HepG2 (cell line): Measurements from ENCODE around the gene UPB1. TPM values are rescaled to one million over a fixed set of nuclear protein-coding genes. Genes with fewer than 3 reads are reported as not detected.

Experiments used
- GATAD2A ChIP-seq: IDR thresholded peaks from 2 replicates; pipeline ENCODE4 v1.6.1; 2016
- GZF1 ChIP-seq: sonication (generic); formaldehyde crosslinking; IDR thresholded peaks from 2 replicates; pipeline ENCODE4 v1.5.1; 2020; ENCODE audit warnings: mild to moderate bottlenecking, missing genetic modification reagents
- HHEX ChIP-seq: IDR thresholded peaks from 2 replicates; pipeline ENCODE4 v1.6.1; 2016; ENCODE audit warnings: control low read depth
- KAT7 ChIP-seq: IDR thresholded peaks from 2 replicates; pipeline ENCODE4 v1.6.1; 2018; ENCODE audit warnings: borderline replicate concordance, missing compliant biosample characterization
- KMT2B ChIP-seq: IDR thresholded peaks from 2 replicates; pipeline ENCODE4 v1.6.1; 2016; ENCODE audit warnings: missing genetic modification reagents, missing compliant biosample characterization
- MTA1 ChIP-seq: sonication (generic); formaldehyde crosslinking; IDR thresholded peaks from 2 replicates; pipeline ENCODE4 v1.4.0; 2020; ENCODE audit warnings: missing genetic modification reagents, mild to moderate bottlenecking, borderline replicate concordance
- NR0B2 ChIP-seq: sonication (generic); formaldehyde crosslinking; IDR thresholded peaks from 2 replicates; pipeline ENCODE4 v1.4.0; 2020; ENCODE audit warnings: mild to moderate bottlenecking, missing genetic modification reagents
- NR2F6 ChIP-seq, 2 experiments: IDR thresholded peaks; 2 replicates each; pipeline ENCODE4 v1.6.1; 2016; ENCODE audit warnings: antibody characterized with exemption in 1 of 2, mild to moderate bottlenecking in 1 of 2
- PHF8 ChIP-seq: sonication (generic); formaldehyde crosslinking; IDR thresholded peaks from 2 replicates; pipeline ENCODE4 v1.5.0; 2020; ENCODE audit warnings: missing genetic modification reagents
- RNF2 ChIP-seq: fragments of 450-650 bp; conservative IDR thresholded peaks from 2 replicates; pipeline ENCODE4 v1.6.1; 2016; ENCODE audit warnings: low read depth
- ZFP1 ChIP-seq: IDR thresholded peaks from 2 replicates; pipeline ENCODE4 v1.6.1; 2016
- ZNF292 ChIP-seq: sonication (generic); formaldehyde crosslinking; IDR thresholded peaks from 2 replicates; pipeline ENCODE4 v1.8.1; 2022; ENCODE audit warnings: mild to moderate bottlenecking, low read depth, missing genetic modification reagents, borderline replicate concordance
- ZNF30 ChIP-seq: sonication (generic); formaldehyde crosslinking; IDR thresholded peaks from 2 replicates; pipeline ENCODE4 v1.5.0; 2020; ENCODE audit warnings: mild to moderate bottlenecking, missing genetic modification reagents
- ZNF430 ChIP-seq: sonication (generic); formaldehyde crosslinking; IDR thresholded peaks from 2 replicates; pipeline ENCODE4 v1.9.0; 2021; ENCODE audit warnings: mild to moderate bottlenecking, missing genetic modification reagents
- ZNF460 ChIP-seq: sonication (generic); formaldehyde crosslinking; IDR thresholded peaks from 2 replicates; pipeline ENCODE4 v1.5.1; 2020; ENCODE audit warnings: missing genetic modification reagents, mild to moderate bottlenecking, borderline replicate concordance
- ZNF501 ChIP-seq: sonication (generic); formaldehyde crosslinking; IDR thresholded peaks from 2 replicates; pipeline ENCODE4 v1.5.1; 2020; ENCODE audit warnings: mild to moderate bottlenecking, moderate library complexity, missing genetic modification reagents
- ZNF564 ChIP-seq: sonication (generic); formaldehyde crosslinking; IDR thresholded peaks from 2 replicates; pipeline ENCODE4 v1.8.1; 2023; ENCODE audit warnings: mild to moderate bottlenecking, missing genetic modification reagents
- ZNF777 ChIP-seq: sonication (generic); formaldehyde crosslinking; IDR thresholded peaks from 2 replicates; pipeline ENCODE4 v1.4.0; 2020; ENCODE audit warnings: missing genetic modification reagents
- ZNF792 ChIP-seq: IDR thresholded peaks from 2 replicates; pipeline ENCODE4 v1.6.1; 2016
- ZNF800 ChIP-seq: sonication (generic); formaldehyde crosslinking; IDR thresholded peaks from 2 replicates; pipeline ENCODE4 v1.4.0; 2020; ENCODE audit warnings: missing genetic modification reagents
- ZSCAN31 ChIP-seq: sonication (generic); formaldehyde crosslinking; IDR thresholded peaks from 2 replicates; pipeline ENCODE4 v1.5.0; 2020; ENCODE audit warnings: low read depth, mild to moderate bottlenecking, missing genetic modification reagents
- polyA plus RNA-seq, 8 experiments: library from polyadenylated mRNA; depleted of rRNA in 3 of 8; stranded (reverse) in 7 of 8; unstranded in 1 of 8; fragments of >200 nt; fragmentation: Illumina TruSeq in 4 of 8; extraction: Trizol in 4 of 8; gene quantifications; 2 replicates each; pipeline versions ENCODE4 v1.2.1 to v1.2.3, GENCODE V29; 2011 to 2016; ENCODE audit warnings: low read depth in 4 of 8, missing spikeins in 1 of 8, mixed read lengths in 1 of 8; ENCODE audit not compliant: insufficient read depth in 1 of 8
- total RNA-seq, 5 experiments: library from RNA; depleted of rRNA; stranded (reverse); fragments of >200 nt; fragmentation: Illumina TruSeq; extraction: Trizol; gene quantifications; 2 replicates each; pipeline ENCODE4 v1.2.3, GENCODE V29; 2016; ENCODE audit warnings: low read depth in 1 of 5
- TF ChIP-seq, protein P1 (sequence below): sonication (generic); formaldehyde crosslinking; IDR thresholded peaks from 2 replicates; pipeline ENCODE4 v1.5.1; 2020; ENCODE audit warnings: mild to moderate bottlenecking, moderate library complexity, missing genetic modification reagents
- TF ChIP-seq, protein P2 (sequence below): sonication (generic); formaldehyde crosslinking; conservative IDR thresholded peaks from 2 replicates; pipeline ENCODE4 v1.8.1; 2023; ENCODE audit warnings: missing genetic modification reagents
- TF ChIP-seq, protein P3 (sequence below): IDR thresholded peaks from 2 replicates; pipeline ENCODE4 v1.6.1; 2016; ENCODE audit warnings: low read depth, borderline replicate concordance
- TF ChIP-seq, protein P4 (sequence below): sonication (generic); formaldehyde crosslinking; IDR thresholded peaks from 2 replicates; pipeline ENCODE4 v1.5.0; 2020; ENCODE audit warnings: mild to moderate bottlenecking, missing genetic modification reagents, moderate library complexity

UPB1 gene
- total and polyA plus RNA-seq, 2 of the 13 experiments (the other 11 are each of a cell fraction or from before 2014, with no cell fraction given), result 0.38 to 1.2 TPM

DNA sequence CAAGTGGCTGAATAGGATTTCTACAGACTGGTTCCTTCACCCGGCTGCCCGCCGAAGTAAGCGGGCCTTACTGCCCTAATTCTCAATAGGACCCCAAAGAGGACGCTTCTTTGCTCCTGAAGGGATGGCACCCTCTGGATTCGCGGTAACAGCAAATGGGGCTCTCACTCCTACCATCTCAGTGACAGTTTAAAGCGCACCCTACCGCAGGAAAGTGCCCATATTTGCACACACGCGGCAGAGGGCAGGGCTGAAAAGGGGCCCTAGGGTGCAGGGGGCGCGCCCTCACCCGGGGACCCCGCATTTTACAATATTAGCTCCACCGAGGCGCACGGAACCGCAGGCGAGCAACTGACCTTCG, 985 bp upstream of the UPB1 start (continued):
- TF ChIP-seq, protein P1, sequence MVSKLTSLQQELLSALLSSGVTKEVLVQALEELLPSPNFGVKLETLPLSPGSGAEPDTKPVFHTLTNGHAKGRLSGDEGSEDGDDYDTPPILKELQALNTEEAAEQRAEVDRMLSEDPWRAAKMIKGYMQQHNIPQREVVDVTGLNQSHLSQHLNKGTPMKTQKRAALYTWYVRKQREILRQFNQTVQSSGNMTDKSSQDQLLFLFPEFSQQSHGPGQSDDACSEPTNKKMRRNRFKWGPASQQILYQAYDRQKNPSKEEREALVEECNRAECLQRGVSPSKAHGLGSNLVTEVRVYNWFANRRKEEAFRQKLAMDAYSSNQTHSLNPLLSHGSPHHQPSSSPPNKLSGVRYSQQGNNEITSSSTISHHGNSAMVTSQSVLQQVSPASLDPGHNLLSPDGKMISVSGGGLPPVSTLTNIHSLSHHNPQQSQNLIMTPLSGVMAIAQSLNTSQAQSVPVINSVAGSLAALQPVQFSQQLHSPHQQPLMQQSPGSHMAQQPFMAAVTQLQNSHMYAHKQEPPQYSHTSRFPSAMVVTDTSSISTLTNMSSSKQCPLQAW (CRISPR knock-in tag), result 0 out of 2 replicates have a peak, but pooled peaks have one; percentile 31
- no peak for TF ChIP-seq ZNF501 (CRISPR knock-in tag)
- TF ChIP-seq ZNF292 (CRISPR knock-in tag), result peak; percentile 9; the same call in 1 of the 2 replicates
- peak; percentile 31; the same call in 1 of the 2 replicates for TF ChIP-seq NR2F6 (IDR thresholded peaks at IDR 0.05)
- TF ChIP-seq NR2F6 (CRISPR knock-in tag; IDR thresholded peaks at IDR 0.05), result peak; percentile 20; the same call in 1 of the 2 replicates
- TF ChIP-seq, protein P2, sequence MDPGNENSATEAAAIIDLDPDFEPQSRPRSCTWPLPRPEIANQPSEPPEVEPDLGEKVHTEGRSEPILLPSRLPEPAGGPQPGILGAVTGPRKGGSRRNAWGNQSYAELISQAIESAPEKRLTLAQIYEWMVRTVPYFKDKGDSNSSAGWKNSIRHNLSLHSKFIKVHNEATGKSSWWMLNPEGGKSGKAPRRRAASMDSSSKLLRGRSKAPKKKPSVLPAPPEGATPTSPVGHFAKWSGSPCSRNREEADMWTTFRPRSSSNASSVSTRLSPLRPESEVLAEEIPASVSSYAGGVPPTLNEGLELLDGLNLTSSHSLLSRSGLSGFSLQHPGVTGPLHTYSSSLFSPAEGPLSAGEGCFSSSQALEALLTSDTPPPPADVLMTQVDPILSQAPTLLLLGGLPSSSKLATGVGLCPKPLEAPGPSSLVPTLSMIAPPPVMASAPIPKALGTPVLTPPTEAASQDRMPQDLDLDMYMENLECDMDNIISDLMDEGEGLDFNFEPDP (CRISPR knock-in tag), result no peak
- TF ChIP-seq, protein P3, sequence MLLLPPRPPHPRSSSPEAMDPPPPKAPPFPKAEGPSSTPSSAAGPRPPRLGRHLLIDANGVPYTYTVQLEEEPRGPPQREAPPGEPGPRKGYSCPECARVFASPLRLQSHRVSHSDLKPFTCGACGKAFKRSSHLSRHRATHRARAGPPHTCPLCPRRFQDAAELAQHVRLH (CRISPR knock-in tag), result no peak
- 0 out of 2 replicates have a peak, but pooled peaks have one; percentile 34 for TF ChIP-seq KAT7 (CRISPR knock-in tag)
- TF ChIP-seq NR0B2 (CRISPR knock-in tag), result peak; percentile 41; the same call in 1 of the 2 replicates
- no peak for TF ChIP-seq ZNF800 (CRISPR knock-in tag)
- TF ChIP-seq ZNF430, result no peak
- no peak for TF ChIP-seq ZNF460 (CRISPR knock-in tag)
- no peak for TF ChIP-seq RNF2
- TF ChIP-seq, protein P4, sequence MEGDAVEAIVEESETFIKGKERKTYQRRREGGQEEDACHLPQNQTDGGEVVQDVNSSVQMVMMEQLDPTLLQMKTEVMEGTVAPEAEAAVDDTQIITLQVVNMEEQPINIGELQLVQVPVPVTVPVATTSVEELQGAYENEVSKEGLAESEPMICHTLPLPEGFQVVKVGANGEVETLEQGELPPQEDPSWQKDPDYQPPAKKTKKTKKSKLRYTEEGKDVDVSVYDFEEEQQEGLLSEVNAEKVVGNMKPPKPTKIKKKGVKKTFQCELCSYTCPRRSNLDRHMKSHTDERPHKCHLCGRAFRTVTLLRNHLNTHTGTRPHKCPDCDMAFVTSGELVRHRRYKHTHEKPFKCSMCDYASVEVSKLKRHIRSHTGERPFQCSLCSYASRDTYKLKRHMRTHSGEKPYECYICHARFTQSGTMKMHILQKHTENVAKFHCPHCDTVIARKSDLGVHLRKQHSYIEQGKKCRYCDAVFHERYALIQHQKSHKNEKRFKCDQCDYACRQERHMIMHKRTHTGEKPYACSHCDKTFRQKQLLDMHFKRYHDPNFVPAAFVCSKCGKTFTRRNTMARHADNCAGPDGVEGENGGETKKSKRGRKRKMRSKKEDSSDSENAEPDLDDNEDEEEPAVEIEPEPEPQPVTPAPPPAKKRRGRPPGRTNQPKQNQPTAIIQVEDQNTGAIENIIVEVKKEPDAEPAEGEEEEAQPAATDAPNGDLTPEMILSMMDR (CRISPR knock-in tag), result peak; percentile 31; the same call in 1 of the 2 replicates
- TF ChIP-seq HHEX, result no peak
- peak; percentile 45; the same call in 1 of the 2 replicates for TF ChIP-seq PHF8
- no peak for TF ChIP-seq GZF1 (CRISPR knock-in tag)
- no peak for TF ChIP-seq ZFP1
- TF ChIP-seq GATAD2A, result 0 out of 2 replicates have a peak, but pooled peaks have one; percentile 27
- TF ChIP-seq ZSCAN31 (CRISPR knock-in tag), result 0 out of 2 replicates have a peak, but pooled peaks have one; percentile 56
- TF ChIP-seq MTA1 (CRISPR knock-in tag), result 0 out of 2 replicates have a peak, but pooled peaks have one; percentile 44
- no peak for TF ChIP-seq ZNF30 (CRISPR knock-in tag)
- no peak for TF ChIP-seq KMT2B (CRISPR knock-in tag)
- 0 out of 2 replicates have a peak, but pooled peaks have one; percentile 33 for TF ChIP-seq ZNF792 (CRISPR knock-in tag)
- no peak for TF ChIP-seq ZNF777 (CRISPR knock-in tag)
- no peak for TF ChIP-seq ZNF564 (CRISPR knock-in tag)
